ENCODE data around the gene HSD17B12. TPM values are rescaled to one million over a fixed set of nuclear protein-coding genes. Genes with fewer than 3 reads are reported as not detected.

HSD17B12 gene
- total and polyA plus RNA-seq, 2 of the 8 experiments (the other 6 are each of a cell fraction or from before 2014, with no cell fraction given): 46.0 to 121 TPM

GRCh38 chr11:43708776-43709175 is 28.2 kb downstream of the HSD17B12 start (continued):
- TF ChIP-seq CHD7 (IDR thresholded peaks at IDR 0.05; ENCODE audit: insufficient replicate concordance, low read length): no peak
- no peak for TF ChIP-seq SAP30 (IDR thresholded peaks at IDR 0.05; ENCODE audit: insufficient read depth, insufficient replicate concordance, low read length)
- TF ChIP-seq POU5F1 (IDR thresholded peaks at IDR 0.05; ENCODE audit: low read depth, low read length): no peak
- TF ChIP-seq CTCF (IDR thresholded peaks at IDR 0.05; ENCODE audit: control extremely low read depth in 1 of 3, insufficient read depth in 1 of 3, low read depth in 1 of 3, low read length in 3 of 3): peak in 2 of 3 experiments; percentile 35 to 43; a peak in 2 of 4 replicates
- no peak for TF ChIP-seq CEBPB (IDR thresholded peaks at IDR 0.05; ENCODE audit: low read depth, low read length)
- TF ChIP-seq RAD21 (IDR thresholded peaks at IDR 0.05 in 1 of 2, conservative IDR thresholded peaks at IDR 0.05 in 1 of 2; ENCODE audit: low read depth in 2 of 2, low read length in 2 of 2): peak; percentile 56 to 65
- TF ChIP-seq TCF12 (IDR thresholded peaks at IDR 0.05; ENCODE audit: low read depth, low read length): no peak
- no peak for TF ChIP-seq BACH1 (IDR thresholded peaks at IDR 0.05; ENCODE audit: low read length)

All from H1 (cell line).